Stomach (tissue), 4 donors: ENCODE results near the gene KIAA0513.

Source experiments
- EP300 ChIP-seq: sonication (generic); formaldehyde crosslinking; IDR thresholded peaks from one replicate; pipeline ENCODE4 v1.6.1; 2017; ENCODE audit warnings: antibody characterized with exemption
- POLR2A ChIP-seq, 4 donors: fragments of 450-650 bp; IDR thresholded peaks; one replicate each; pipeline ENCODE4 v1.6.1; 2016; ENCODE audit warnings: antibody characterized with exemption in 4 of 4, control low read depth in 2 of 4, mild to moderate bottlenecking in 1 of 4, moderate library complexity in 1 of 4
- TF ChIP-seq, protein P1 (sequence below), 7 experiments: fragments of 450-650 bp in 4 of 7; fragments of 200-600 bp in 3 of 7; sonication (generic) in 3 of 7; IDR thresholded peaks; one replicate each; pipeline ENCODE4 v1.5.1; 2016 to 2019; ENCODE audit warnings: antibody characterized with exemption in 7 of 7, control low read depth in 2 of 7, mild to moderate bottlenecking in 1 of 7

DNA sequence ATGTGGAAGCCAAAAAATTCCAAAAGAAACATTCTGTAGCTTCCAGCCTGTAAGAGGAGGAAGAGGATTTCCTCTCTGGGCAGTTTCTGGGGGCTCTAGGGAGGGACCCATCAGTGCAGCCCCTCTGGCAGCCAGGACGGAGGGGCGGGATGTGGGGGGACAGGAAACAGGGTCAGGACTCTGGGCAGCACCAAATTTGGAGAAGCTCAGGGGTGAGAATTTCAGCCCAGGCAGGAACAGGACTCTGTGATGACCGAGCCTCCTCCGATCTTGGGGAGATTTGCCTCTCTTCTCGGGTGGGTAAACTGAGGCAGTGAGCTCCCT lies 103.1 kb downstream of the KIAA0513 start:
- TF ChIP-seq, protein P1, sequence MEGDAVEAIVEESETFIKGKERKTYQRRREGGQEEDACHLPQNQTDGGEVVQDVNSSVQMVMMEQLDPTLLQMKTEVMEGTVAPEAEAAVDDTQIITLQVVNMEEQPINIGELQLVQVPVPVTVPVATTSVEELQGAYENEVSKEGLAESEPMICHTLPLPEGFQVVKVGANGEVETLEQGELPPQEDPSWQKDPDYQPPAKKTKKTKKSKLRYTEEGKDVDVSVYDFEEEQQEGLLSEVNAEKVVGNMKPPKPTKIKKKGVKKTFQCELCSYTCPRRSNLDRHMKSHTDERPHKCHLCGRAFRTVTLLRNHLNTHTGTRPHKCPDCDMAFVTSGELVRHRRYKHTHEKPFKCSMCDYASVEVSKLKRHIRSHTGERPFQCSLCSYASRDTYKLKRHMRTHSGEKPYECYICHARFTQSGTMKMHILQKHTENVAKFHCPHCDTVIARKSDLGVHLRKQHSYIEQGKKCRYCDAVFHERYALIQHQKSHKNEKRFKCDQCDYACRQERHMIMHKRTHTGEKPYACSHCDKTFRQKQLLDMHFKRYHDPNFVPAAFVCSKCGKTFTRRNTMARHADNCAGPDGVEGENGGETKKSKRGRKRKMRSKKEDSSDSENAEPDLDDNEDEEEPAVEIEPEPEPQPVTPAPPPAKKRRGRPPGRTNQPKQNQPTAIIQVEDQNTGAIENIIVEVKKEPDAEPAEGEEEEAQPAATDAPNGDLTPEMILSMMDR (IDR thresholded peaks at IDR 0.05) = no peak
- TF ChIP-seq POLR2A (IDR thresholded peaks at IDR 0.05) (no peak), EP300 (no peak)
